ENCODE results near the gene METTL23.

DNA sequence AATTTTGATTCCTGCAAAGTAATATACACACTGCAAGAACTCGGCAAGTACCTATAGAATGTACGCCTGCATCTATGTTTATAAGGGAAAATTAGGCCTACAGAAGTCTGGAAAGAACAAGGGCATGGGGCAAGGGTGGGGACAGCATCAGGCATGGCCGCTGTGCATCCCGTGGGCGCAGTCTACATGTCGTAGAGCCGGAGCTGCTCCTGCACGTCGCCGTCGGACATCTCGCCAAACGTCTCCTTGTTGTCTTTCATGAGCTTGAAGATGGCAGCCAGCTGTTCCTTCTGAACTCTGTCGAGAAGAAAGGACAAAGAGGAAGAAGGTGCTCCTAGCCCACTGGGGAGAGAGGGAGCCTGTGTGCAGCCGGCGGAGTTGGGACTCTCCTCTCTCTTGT is 49.2 kb upstream of the METTL23 start:
- TF ChIP-seq ZNF274 (IDR thresholded peaks at IDR 0.05; ENCODE audit: low read depth, low read length) (no peak), YY1 (IDR thresholded peaks at IDR 0.05; ENCODE audit: insufficient read depth, insufficient read length) (no peak), SUZ12 (IDR thresholded peaks at IDR 0.05; ENCODE audit: extremely low read depth, insufficient read depth, insufficient read length) (no peak)

Measured in NT2/D1 (cell line).